ENCODE measurements around the gene TSC22D1.
"Not testable (repeated sequence)": the region's sequence is repeated elsewhere in the genome, so short reads cannot be mapped to it uniquely, and the experiment has no call there.

Gene TSC22D1

DNA sequence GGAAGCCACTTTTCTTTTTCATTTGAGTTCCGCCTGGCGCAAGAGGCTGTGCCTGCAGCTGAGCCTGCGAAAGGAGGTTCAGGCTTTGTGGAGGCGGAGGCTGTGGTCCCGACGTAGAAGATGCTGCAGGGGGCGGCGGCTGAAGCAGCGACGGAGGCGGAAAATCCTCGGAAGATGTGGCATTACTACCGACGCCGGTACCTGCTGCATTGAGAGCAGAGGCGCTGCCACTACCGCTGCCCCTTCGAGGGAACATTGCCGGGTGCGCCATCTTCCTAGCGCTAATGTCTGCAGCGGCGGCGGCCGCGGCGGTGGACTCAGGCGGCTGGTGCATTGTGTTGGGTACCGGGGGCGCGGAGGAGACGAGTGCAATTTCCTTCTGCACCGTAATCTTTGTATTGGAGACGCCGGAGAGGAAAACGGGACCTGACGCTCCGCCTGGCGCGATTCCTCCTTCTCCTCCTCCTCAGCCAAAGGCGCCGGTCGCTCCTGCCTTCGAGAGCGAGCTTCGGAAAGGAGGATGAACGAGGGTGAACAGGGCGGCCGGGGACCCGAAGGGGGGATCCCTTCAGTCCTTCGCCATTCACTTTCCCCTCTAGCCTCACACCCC, at the start of gene TSC22D1:
Gene TSC22D1, minus strand, starts transcription at position 590 of the 610 bp plus-strand sequence. Its CDS starts 256 bp downstream, at position 334.
- peak; percentile 41 for DNase-seq (ENCODE audit: low read depth)

GRCh38 chr13:44622708-44623107, 46.6 kb upstream of the TSC22D1 start:
- DNase-seq (ENCODE audit: low read depth), result no peak

DNA sequence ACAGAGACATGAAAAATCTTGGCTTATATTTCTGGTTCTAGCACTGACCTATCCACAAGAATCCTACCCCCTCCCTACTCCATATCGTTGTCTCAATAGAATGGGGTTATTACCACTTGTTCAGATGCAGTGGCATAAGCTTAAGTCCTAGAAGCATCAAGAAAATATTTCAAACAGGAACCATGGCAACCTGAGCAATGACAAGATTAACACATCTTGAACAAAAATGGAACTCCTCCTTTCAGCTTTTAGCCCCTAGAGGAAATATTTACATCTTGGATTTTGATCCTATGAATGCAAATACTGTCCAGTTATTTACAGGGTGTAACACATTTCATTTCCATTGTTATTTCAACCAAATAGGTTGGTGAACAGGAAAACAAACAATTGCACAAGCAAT, 46.1 kb upstream of the TSC22D1 start:
- no peak for DNase-seq (ENCODE audit: low read depth)

GRCh38 chr13:44620057-44620456, 43.9 kb upstream of the TSC22D1 start:
- no peak for DNase-seq (ENCODE audit: low read depth)

GRCh38 chr13:44619651-44620050, 43.5 kb upstream of the TSC22D1 start:
- DNase-seq (ENCODE audit: low read depth), result no peak

GRCh38 chr13:44618326-44618725, 42.2 kb upstream of the TSC22D1 start:
- no peak for DNase-seq (ENCODE audit: low read depth)

- DNase-seq (ENCODE audit: low read depth), result no peak
Observed at GRCh38 chr13:44617648-44618047, 41.5 kb upstream of the TSC22D1 start.

DNA sequence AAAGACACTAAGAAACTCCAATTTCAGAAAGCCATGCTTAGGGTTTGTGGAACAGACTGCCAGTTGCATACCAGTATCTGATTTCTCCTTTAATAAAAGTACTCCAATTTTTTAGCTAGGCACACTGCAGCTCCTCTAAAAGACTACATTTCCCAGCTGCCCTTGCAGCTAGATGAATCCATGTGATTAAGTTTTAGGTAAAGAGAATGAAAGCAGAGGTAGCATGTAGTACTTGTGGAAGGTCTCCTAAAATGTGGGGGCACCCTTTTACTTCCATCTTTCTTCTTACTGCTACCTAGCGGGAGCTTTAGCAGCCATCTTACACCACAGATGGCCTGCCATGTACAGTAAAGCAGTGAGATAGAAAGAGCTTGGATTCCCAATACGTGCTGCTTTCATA, 33.0 kb upstream of the TSC22D1 start:
- DNase-seq (ENCODE audit: low read depth), result no peak

DNA sequence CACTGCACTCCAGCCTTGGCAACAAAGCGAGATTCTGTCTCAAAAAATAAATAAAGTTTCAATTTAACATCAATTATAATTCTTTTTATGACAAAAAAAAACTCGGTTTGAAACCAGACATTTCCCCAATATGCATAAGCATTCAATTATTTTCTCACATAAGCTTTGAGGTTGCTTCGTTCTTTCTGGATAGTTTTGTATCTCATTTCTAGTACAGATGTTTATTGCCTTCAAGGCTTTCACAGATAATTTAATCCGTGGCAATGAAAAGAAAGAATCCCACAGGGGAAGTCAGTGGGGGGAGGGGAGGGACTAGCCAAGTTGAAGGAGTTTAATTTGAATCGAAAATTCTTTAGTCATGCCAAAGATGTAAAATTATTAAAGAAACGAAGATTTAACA, 29.6 kb upstream of the TSC22D1 start:
- DNase-seq (ENCODE audit: low read depth), result no peak

DNA sequence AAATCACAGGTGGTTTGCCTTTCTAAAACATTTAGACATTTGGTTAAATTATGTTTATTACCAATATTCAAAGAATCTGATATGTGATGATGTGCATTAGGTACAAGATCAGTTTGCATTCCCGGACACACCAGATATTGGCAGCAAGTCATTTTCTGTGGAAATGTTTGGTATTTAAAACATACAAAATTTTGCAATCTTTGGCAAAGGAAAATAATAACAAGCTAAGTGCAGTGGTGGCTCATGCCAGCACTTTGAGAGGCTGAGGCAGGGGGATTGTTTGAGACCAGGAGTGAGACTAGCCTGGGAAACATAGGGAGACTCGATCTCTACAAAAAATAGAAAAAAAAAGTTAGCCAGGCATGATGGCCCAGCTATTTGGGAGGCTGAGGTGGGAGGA, 29.1 kb upstream of the TSC22D1 start:
- no peak for DNase-seq (ENCODE audit: low read depth)

- no peak for DNase-seq (ENCODE audit: low read depth)
Observed at GRCh38 chr13:44601586-44601985, 25.5 kb upstream of the TSC22D1 start.

DNA sequence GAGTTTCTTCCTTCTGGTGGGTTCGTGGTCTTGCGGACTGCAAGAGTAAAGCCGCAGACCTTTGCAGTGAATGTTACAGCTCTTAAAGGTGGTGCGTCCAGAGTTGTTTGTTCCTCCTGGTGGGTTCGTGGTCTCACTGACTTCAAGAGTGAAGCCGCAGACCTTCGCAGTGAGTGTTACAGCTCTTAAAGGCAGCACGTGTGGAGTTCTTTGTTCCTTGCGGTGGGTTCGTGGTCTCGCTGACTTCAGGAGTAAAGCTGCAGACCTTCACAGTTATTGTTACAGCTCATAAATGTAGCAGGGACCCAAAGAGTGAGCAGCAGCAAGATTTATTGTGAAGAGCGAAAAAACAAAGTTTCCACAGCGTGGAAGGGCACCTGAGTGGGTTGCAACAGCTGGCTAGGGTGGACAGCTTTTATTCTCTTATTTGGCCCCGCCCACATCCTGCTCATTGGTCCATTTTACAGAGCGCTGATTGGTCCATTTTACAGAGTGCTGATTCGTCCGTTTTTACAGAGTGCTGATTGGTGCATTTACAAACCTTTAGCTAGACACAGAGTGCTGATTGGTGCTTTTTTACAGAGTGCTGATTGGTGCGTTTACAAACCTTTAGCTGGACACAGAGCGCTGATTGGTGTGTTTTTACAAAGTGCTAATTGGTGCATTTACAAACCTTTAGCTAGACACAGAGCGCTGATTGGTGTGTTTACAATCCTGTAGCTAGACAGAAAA, 17.9 kb upstream of the TSC22D1 start:
- DNase-seq (ENCODE audit: low read depth), result not testable (repeated sequence)

- no peak for DNase-seq (ENCODE audit: low read depth)
Observed at GRCh38 chr13:44592216-44592847, 16.2 kb upstream of the TSC22D1 start.

- no peak for DNase-seq (ENCODE audit: low read depth)
Observed at GRCh38 chr13:44591316-44591715, 15.2 kb upstream of the TSC22D1 start.

GRCh38 chr13:44583137-44583536, 7.0 kb upstream of the TSC22D1 start:
- DNase-seq (ENCODE audit: low read depth), result no peak

DNA sequence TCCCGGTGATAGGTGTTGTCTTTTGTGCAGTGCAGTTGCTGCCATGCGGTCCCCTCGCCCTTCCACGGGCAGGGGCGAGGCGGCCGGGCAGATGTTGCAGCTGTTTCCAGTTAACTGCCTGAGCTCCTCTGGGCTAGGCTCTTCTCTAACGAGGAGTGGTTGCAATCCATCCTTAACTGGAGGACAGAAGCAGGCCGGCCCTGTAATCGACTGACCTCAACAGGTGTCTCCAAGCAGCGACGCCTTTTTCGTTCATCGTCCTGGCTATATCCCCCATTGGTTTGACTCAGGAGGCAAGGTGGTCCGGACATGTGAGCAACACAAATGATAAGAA, 1.9 kb upstream of the TSC22D1 start:
- no peak for DNase-seq (ENCODE audit: low read depth)

GRCh38 chr13:44577236-44578066, 1.3 kb upstream of the TSC22D1 start:
- peak; percentile 94 for DNase-seq (ENCODE audit: low read depth)

GRCh38 chr13:44576351-44577235, 463 bp upstream of the TSC22D1 start:
- peak; percentile 28 for DNase-seq (ENCODE audit: low read depth)

- no peak for DNase-seq (ENCODE audit: low read depth)
Observed at GRCh38 chr13:44575035-44575434, 1.1 kb downstream of the TSC22D1 start.

- no peak for DNase-seq (ENCODE audit: low read depth)
Observed at GRCh38 chr13:44574466-44574855, 1.7 kb downstream of the TSC22D1 start.

DNA sequence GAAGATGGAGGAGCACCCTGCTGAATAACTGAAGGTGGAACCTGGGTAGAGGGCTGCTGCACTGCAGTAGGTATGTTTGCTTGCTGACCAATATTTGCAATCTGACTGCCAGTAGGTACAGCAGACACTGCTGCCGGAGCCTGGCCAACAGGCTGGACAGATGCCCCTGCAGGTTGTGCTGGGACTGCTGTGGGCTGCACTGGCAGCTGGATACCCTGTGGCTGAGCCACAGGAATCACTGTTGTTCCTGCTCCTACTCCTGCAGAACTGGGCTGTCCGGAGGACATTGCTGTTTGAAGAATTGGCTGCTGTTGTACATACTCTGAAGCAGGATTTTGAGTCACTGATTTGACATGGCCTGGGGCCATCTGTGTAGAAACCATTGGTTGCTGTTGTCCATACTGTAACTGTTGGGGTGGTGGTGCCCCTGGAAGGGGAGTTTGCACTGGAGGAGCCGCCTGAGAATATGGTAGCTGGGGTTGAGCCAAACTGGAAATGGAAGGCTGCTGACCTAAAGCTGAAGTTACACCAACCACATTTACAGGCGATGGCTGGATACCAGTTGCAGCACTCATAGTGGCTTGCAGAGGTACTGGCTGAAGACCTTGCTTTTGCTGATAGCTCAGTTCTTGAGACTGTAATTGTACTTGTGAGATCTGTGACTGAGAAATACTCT, 2.2 kb downstream of the TSC22D1 start:
- no peak for DNase-seq (ENCODE audit: low read depth)

Data from activated T-cell treated with anti-CD3 and anti-CD28 coated beads for 24 hours (primary cell).